Stimulated activated CD4-positive, alpha-beta T cell treated with anti-CD3 and anti-CD28 coated beads, Interleukin-2, amount 100 ng/mL, for 24 hours (primary cell): Measurements from ENCODE around the gene PLEKHS1.

Source experiments
- DNase-seq, 2 donors: peaks; one replicate each; pipeline ENCODE4 v3.0.0-alpha.2; 2020

Gene PLEKHS1

GRCh38 chr10:113751181-113751732, at the start of gene PLEKHS1:
TSS of gene PLEKHS1 (plus strand) at chr10:113751682. CDS start at chr10:113755278, 3,596 bp downstream.
- no peak for DNase-seq

- peak in 1 of 2 donors; percentile 22 for DNase-seq
Measured at GRCh38 chr10:113704637-113705343, 46.7 kb upstream of the PLEKHS1 start.

GRCh38 chr10:113705344-113705652, 46.2 kb upstream of the PLEKHS1 start:
- DNase-seq, result no peak

GRCh38 chr10:113706623-113707022, 44.9 kb upstream of the PLEKHS1 start:
- no peak for DNase-seq

- DNase-seq, result no peak
Measured at GRCh38 chr10:113708640-113709039, 42.8 kb upstream of the PLEKHS1 start.

- no peak for DNase-seq
Measured at GRCh38 chr10:113709221-113709838, 42.2 kb upstream of the PLEKHS1 start.

- DNase-seq, result no peak
Measured at GRCh38 chr10:113711142-113711541, 40.3 kb upstream of the PLEKHS1 start.

GRCh38 chr10:113712024-113712423, 39.5 kb upstream of the PLEKHS1 start:
- DNase-seq, result no peak

GRCh38 chr10:113712755-113713639, 38.5 kb upstream of the PLEKHS1 start:
- DNase-seq, result no peak

GRCh38 chr10:113713640-113713982, 37.9 kb upstream of the PLEKHS1 start:
- no peak for DNase-seq

GRCh38 chr10:113716109-113716910, 35.2 kb upstream of the PLEKHS1 start:
- no peak for DNase-seq

- DNase-seq, result no peak
Measured at GRCh38 chr10:113718969-113719822, 32.3 kb upstream of the PLEKHS1 start.

GRCh38 chr10:113720386-113720785, 31.1 kb upstream of the PLEKHS1 start:
- no peak for DNase-seq

GRCh38 chr10:113732160-113732881, 19.2 kb upstream of the PLEKHS1 start:
- DNase-seq, result no peak

GRCh38 chr10:113732966-113733365, 18.5 kb upstream of the PLEKHS1 start:
- no peak for DNase-seq

- DNase-seq, result no peak
Measured at GRCh38 chr10:113733635-113734034, 17.8 kb upstream of the PLEKHS1 start.

- DNase-seq, result no peak
Measured at GRCh38 chr10:113735913-113736312, 15.6 kb upstream of the PLEKHS1 start.

GRCh38 chr10:113736576-113736975, 14.9 kb upstream of the PLEKHS1 start:
- DNase-seq, result no peak

- no peak for DNase-seq
Measured at GRCh38 chr10:113739031-113739430, 12.5 kb upstream of the PLEKHS1 start.

- no peak for DNase-seq
Measured at GRCh38 chr10:113739577-113739976, 11.9 kb upstream of the PLEKHS1 start.

GRCh38 chr10:113740850-113741249, 10.6 kb upstream of the PLEKHS1 start:
- DNase-seq, result no peak
